H54 (cell line): ENCODE data around the gene JAKMIP2.

Experiments used
- DNase-seq: peaks from one replicate; pipeline ENCODE4 v3.0.0; 2011; ENCODE audit warnings: low spot score, mixed read lengths; ENCODE audit not compliant: insufficient read length
- FAIRE-seq: peaks from 3 replicates; lab custom pipeline; 2011; peaks lifted over from hg19 to GRCh38; lab: Jason Lieb, UNC
- POLR2A ChIP-seq: IDR thresholded peaks from 2 replicates; pipeline ENCODE4 v1.6.1; 2011; ENCODE audit warnings: low read depth, mild to moderate bottlenecking, low read length

The JAKMIP2 gene

GRCh38 chr5:147712598-147712997 lies 69.9 kb downstream of the JAKMIP2 start:
- TF ChIP-seq POLR2A, result no peak
- DNase-seq, result no peak
- no peak for FAIRE-seq

- no peak for TF ChIP-seq POLR2A
- FAIRE-seq, result no peak
- no peak for DNase-seq
Observed at GRCh38 chr5:147712019-147712418, 70.5 kb downstream of the JAKMIP2 start.

GRCh38 chr5:147711019-147711418 lies 71.5 kb downstream of the JAKMIP2 start:
- DNase-seq (no peak), FAIRE-seq (no peak)
- TF ChIP-seq POLR2A, result no peak

- DNase-seq, result no peak
- no peak for FAIRE-seq
- TF ChIP-seq POLR2A, result no peak
Observed at GRCh38 chr5:147708708-147709107, 73.8 kb downstream of the JAKMIP2 start.

- no peak for TF ChIP-seq POLR2A
- FAIRE-seq, result no peak
- no peak for DNase-seq
Observed at GRCh38 chr5:147704544-147704943, 78.0 kb downstream of the JAKMIP2 start.

- DNase-seq, result no peak
- FAIRE-seq, result no peak
- TF ChIP-seq POLR2A, result no peak
Observed at GRCh38 chr5:147701468-147701867, 81.1 kb downstream of the JAKMIP2 start.

GRCh38 chr5:147699496-147700088 lies 82.9 kb downstream of the JAKMIP2 start:
- FAIRE-seq, result no peak

GRCh38 chr5:147697380-147697779 lies 85.1 kb downstream of the JAKMIP2 start:
- no peak for TF ChIP-seq POLR2A
- FAIRE-seq, result no peak
- DNase-seq, result no peak

More at GRCh38 chr5:147699496-147700088, 82.9 kb downstream of the JAKMIP2 start:
- TF ChIP-seq POLR2A, result no peak
- DNase-seq, result no peak

GRCh38 chr5:147694772-147695171 lies 87.8 kb downstream of the JAKMIP2 start:
- no peak for DNase-seq
- no peak for FAIRE-seq
- no peak for TF ChIP-seq POLR2A

- DNase-seq, result no peak
- TF ChIP-seq POLR2A, result no peak
- no peak for FAIRE-seq
Observed at GRCh38 chr5:147693233-147693632, 89.3 kb downstream of the JAKMIP2 start.

GRCh38 chr5:147691130-147691529 lies 91.4 kb downstream of the JAKMIP2 start:
- DNase-seq (no peak), FAIRE-seq (no peak)
- no peak for TF ChIP-seq POLR2A

- peak; percentile 5 for DNase-seq
- no peak for TF ChIP-seq POLR2A
- FAIRE-seq, result no peak
Observed at GRCh38 chr5:147690595-147690994, 91.9 kb downstream of the JAKMIP2 start.

GRCh38 chr5:147689426-147689825 lies 93.1 kb downstream of the JAKMIP2 start:
- DNase-seq, result no peak
- TF ChIP-seq POLR2A, result no peak
- no peak for FAIRE-seq

- DNase-seq (no peak), FAIRE-seq (no peak)
- no peak for TF ChIP-seq POLR2A
Observed at GRCh38 chr5:147688656-147689356, 93.7 kb downstream of the JAKMIP2 start.

- no peak for TF ChIP-seq POLR2A
- FAIRE-seq, result no peak
- DNase-seq, result no peak
Observed at GRCh38 chr5:147687118-147687517, 95.4 kb downstream of the JAKMIP2 start.
